Sigmoid colon (tissue), 4 donors: ENCODE results near the gene OTUB1.
"Not testable (repeated sequence)": the region's sequence is repeated elsewhere in the genome, so short reads cannot be mapped to it uniquely, and the experiment has no call there.

Experiments
- CTCF ChIP-seq, 4 experiments: fragments of 450-650 bp in 3 of 4; fragments of 200-600 bp in 1 of 4; IDR thresholded peaks; one replicate each; pipeline ENCODE4 v1.5.1; 2016 to 2019; ENCODE audit warnings: antibody characterized with exemption in 4 of 4, mild to moderate bottlenecking in 3 of 4, moderate library complexity in 2 of 4
- EP300 ChIP-seq, 4 donors: sonication (generic); formaldehyde crosslinking; IDR thresholded peaks; one replicate each; pipeline ENCODE4 v1.6.1; 2017; ENCODE audit warnings: antibody characterized with exemption in 4 of 4
- POLR2A ChIP-seq, 2 donors: fragments of 450-650 bp; IDR thresholded peaks; one replicate each; pipeline ENCODE4 v1.6.1; 2016; ENCODE audit warnings: antibody characterized with exemption in 2 of 2, mild to moderate bottlenecking in 2 of 2, moderate library complexity in 2 of 2
- POLR2AphosphoS5 ChIP-seq, 4 donors: sonication (generic); formaldehyde crosslinking; IDR thresholded peaks; one replicate each; pipeline ENCODE4 v1.6.1; 2017; ENCODE audit warnings: antibody characterized with exemption in 4 of 4

GRCh38 chr11:64047373-64047772, 61.1 kb downstream of the OTUB1 start:
- not testable (repeated sequence) for TF ChIP-seq CTCF, POLR2A, POLR2AphosphoS5, EP300 (IDR thresholded peaks at IDR 0.05)
